MM.1S (cell line): ENCODE data around the gene LMO1.

Source experiments
- DNase-seq: peaks from one replicate; pipeline ENCODE4 v3.0.0-alpha.2; 2015
- H2AFZ ChIP-seq: fragments of 300-600 bp; sonication (generic); 2 replicates; pipeline ENCODE4 v1.6.0; 2016; ENCODE audit warnings: antibody characterized with exemption, low read length
- H3F3A ChIP-seq: fragments of 300-600 bp; sonication (generic); 2 replicates; pipeline ENCODE4 v1.6.1; 2016; ENCODE audit warnings: mild to moderate bottlenecking, antibody characterized with exemption, low read length, moderate library complexity, mixed read lengths; ENCODE audit not compliant: insufficient read depth
- H3K27ac ChIP-seq: fragments of 300-600 bp; sonication (generic); 2 replicates; pipeline ENCODE4 v1.5.1; 2016; ENCODE audit warnings: mild to moderate bottlenecking, low read length
- H3K27me3 ChIP-seq: fragments of 300-600 bp; sonication (generic); replicated peaks from 2 replicates; pipeline ENCODE4 v1.6.0; 2016; ENCODE audit warnings: low read length; ENCODE audit not compliant: insufficient read depth
- H3K36me3 ChIP-seq: fragments of 300-600 bp; sonication (generic); replicated peaks from 2 replicates; pipeline ENCODE4 v1.6.1; 2016; ENCODE audit warnings: mild to moderate bottlenecking, low read length, mixed read lengths; ENCODE audit not compliant: insufficient read depth
- H3K4me1 ChIP-seq: fragments of 300-600 bp; sonication (generic); 2 replicates; pipeline ENCODE4 v1.6.1; 2016; ENCODE audit warnings: low read length, mixed read lengths
- H3K4me2 ChIP-seq: fragments of 300-600 bp; sonication (generic); 2 replicates; pipeline ENCODE4 v1.6.0; 2016; ENCODE audit warnings: low read depth, low read length
- H3K4me3 ChIP-seq: fragments of 300-600 bp; sonication (generic); 2 replicates; pipeline ENCODE4 v1.5.1; 2016; ENCODE audit warnings: low read length, mixed read lengths
- H3K79me2 ChIP-seq: fragments of 300-600 bp; sonication (generic); 2 replicates; pipeline ENCODE4 v1.6.1; 2016; ENCODE audit warnings: mixed run types, low read length, mixed read lengths
- H3K9ac ChIP-seq: fragments of 300-600 bp; sonication (generic); 2 replicates; pipeline ENCODE4 v1.6.1; 2016; ENCODE audit warnings: low read length, mixed read lengths
- H3K9me2 ChIP-seq: fragments of 300-600 bp; sonication (generic); replicated peaks from 2 replicates; pipeline ENCODE4 v1.6.1; 2016; ENCODE audit warnings: mild to moderate bottlenecking, low read length, mixed read lengths; ENCODE audit not compliant: insufficient read depth
- H3K9me3 ChIP-seq: fragments of 300-600 bp; sonication (generic); replicated peaks from 2 replicates; pipeline ENCODE4 v1.6.1; 2016; ENCODE audit warnings: mild to moderate bottlenecking, low read length, mixed read lengths; ENCODE audit not compliant: insufficient read depth
- H4K20me1 ChIP-seq: fragments of 300-600 bp; sonication (generic); 2 replicates; pipeline ENCODE4 v1.6.1; 2016; ENCODE audit warnings: mild to moderate bottlenecking, low read length, moderate library complexity, mixed read lengths; ENCODE audit not compliant: insufficient read depth
- EZH2 ChIP-seq: fragments of 300-600 bp; sonication (generic); optimal IDR thresholded peaks from 2 replicates; pipeline ENCODE3; 2017; ENCODE audit warnings: low read depth, mild to moderate bottlenecking, antibody characterized with exemption, low read length, mixed read lengths
- EZH2phosphoT487 ChIP-seq: fragments of 300-600 bp; sonication (generic); IDR thresholded peaks from 2 replicates; pipeline ENCODE4 v1.6.1; 2018; ENCODE audit warnings: antibody characterized with exemption, low read length
- TF ChIP-seq, protein P1 (sequence below): fragments of 300-600 bp; sonication (generic); IDR thresholded peaks from 2 replicates; pipeline ENCODE4 v1.5.1; 2016; ENCODE audit warnings: antibody characterized with exemption, low read length, mixed read lengths

Gene LMO1

DNA sequence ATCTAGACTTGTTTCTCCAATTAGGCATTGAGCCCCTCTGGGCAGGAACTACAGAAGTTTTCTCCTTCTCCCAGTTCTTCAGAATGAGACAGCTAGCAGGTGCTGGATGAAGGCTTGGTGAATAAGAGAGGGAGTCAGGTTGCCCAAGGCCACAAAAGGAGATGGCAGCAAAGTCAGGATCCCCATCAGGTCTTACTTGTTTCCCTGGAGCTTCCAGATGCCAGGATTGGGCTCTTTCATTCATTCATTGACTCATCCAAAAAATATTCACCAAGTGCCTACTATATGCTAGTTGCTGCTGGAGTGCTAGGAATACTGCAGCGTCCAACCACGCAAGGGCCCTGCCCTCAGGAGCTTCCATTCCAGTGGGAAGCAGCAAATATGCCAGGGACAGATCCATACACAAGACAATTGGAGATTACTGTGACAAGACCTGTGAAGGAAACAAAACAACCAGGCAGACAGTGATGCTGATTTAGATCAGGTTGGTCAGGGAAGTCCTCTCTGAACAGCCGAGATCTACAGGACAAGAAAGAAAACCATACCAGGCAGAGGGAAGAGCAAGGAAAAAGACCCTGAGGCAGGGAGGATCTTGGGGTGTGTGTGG lies 24.6 kb upstream of the LMO1 start:
- Histone ChIP-seq H3K27me3 (no peaks in the 10 kb centered on the region), H3K9ac (no peak overlapping the region), H3K9me2 (no peaks in the 10 kb centered on the region), H3K27ac (no peak overlapping the region), H3K79me2 (no peaks in the 10 kb centered on the region), H3K4me2 (no peak overlapping the region), H4K20me1 (no peaks in the 10 kb centered on the region), H2AFZ (no peak overlapping the region), H3F3A (no peaks in the 10 kb centered on the region), H3K9me3 (no peaks in the 10 kb centered on the region), H3K36me3 (no peaks in the 10 kb centered on the region), H3K4me3 (no peak overlapping the region), H3K4me1 (no peaks in the 10 kb centered on the region)
- TF ChIP-seq EZH2phosphoT487 (no peak), EZH2 (no peak)
- DNase-seq = no peak

DNA sequence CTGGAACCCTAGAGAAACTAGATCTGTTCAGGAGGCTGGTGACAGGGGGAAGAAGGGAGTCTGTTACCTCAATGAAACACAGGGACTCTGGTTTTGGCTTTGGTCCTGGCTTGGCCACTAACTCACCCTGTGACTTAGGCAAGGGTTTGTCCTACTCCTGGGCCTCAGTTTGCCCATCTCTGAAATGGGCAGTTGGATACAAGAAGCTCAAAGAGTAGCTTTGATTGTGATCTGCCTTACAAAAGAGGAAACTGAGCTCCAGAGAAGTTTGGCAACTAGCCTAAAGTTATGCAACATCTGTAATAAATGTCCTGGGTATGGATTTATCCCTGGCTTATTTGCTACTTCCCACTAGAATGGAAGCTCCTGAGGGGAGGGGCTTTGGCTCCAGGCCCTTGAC lies 24.0 kb upstream of the LMO1 start:
- Histone ChIP-seq H3K9ac (no peak overlapping the region), H4K20me1 (no peaks in the 10 kb centered on the region), H3K27ac (no peak overlapping the region), H3K9me2 (no peaks in the 10 kb centered on the region), H3K4me3 (no peak overlapping the region), H3K27me3 (no peaks in the 10 kb centered on the region), H3F3A (no peaks in the 10 kb centered on the region), H3K4me2 (no peak overlapping the region), H3K4me1 (no peaks in the 10 kb centered on the region), H3K9me3 (no peaks in the 10 kb centered on the region), H3K36me3 (no peaks in the 10 kb centered on the region), H2AFZ (no peak overlapping the region), H3K79me2 (no peaks in the 10 kb centered on the region)
- TF ChIP-seq EZH2phosphoT487 (no peak), EZH2 (no peak)
- TF ChIP-seq, protein P1, sequence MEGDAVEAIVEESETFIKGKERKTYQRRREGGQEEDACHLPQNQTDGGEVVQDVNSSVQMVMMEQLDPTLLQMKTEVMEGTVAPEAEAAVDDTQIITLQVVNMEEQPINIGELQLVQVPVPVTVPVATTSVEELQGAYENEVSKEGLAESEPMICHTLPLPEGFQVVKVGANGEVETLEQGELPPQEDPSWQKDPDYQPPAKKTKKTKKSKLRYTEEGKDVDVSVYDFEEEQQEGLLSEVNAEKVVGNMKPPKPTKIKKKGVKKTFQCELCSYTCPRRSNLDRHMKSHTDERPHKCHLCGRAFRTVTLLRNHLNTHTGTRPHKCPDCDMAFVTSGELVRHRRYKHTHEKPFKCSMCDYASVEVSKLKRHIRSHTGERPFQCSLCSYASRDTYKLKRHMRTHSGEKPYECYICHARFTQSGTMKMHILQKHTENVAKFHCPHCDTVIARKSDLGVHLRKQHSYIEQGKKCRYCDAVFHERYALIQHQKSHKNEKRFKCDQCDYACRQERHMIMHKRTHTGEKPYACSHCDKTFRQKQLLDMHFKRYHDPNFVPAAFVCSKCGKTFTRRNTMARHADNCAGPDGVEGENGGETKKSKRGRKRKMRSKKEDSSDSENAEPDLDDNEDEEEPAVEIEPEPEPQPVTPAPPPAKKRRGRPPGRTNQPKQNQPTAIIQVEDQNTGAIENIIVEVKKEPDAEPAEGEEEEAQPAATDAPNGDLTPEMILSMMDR = no peak
- DNase-seq = no peak

DNA sequence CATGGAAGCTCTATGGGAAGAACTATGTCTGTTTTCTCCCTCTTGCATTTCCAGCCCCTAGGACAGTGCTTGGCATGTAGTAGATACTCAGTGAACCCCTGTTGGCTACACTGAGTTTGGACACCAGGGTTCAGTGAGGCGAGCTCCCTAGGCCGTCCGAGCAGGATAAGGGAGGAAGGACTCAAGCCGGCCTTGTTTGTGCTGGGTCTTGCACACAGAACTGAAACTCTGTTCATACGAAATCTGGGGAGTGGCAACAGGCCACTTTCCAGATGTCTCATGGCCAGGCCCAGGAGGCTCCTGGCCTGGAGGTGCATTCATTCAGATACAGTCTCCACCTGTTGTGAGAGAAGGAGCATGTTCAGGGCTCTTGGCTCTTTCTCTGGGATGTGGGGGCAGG lies 23.6 kb upstream of the LMO1 start:
- Histone ChIP-seq H2AFZ (no peak overlapping the region), H3K4me1 (no peaks in the 10 kb centered on the region), H3K4me3 (no peak overlapping the region), H3K79me2 (no peaks in the 10 kb centered on the region), H3K27ac (no peak overlapping the region), H3K36me3 (no peaks in the 10 kb centered on the region), H3K9ac (no peak overlapping the region), H3K9me3 (no peaks in the 10 kb centered on the region), H3F3A (no peaks in the 10 kb centered on the region), H3K9me2 (no peaks in the 10 kb centered on the region), H4K20me1 (no peaks in the 10 kb centered on the region), H3K4me2 (no peak overlapping the region), H3K27me3 (no peaks in the 10 kb centered on the region)
- DNase-seq = no peak
- TF ChIP-seq, protein P1 = no peak
- TF ChIP-seq EZH2phosphoT487 = no peak
- no peak for TF ChIP-seq EZH2

DNA sequence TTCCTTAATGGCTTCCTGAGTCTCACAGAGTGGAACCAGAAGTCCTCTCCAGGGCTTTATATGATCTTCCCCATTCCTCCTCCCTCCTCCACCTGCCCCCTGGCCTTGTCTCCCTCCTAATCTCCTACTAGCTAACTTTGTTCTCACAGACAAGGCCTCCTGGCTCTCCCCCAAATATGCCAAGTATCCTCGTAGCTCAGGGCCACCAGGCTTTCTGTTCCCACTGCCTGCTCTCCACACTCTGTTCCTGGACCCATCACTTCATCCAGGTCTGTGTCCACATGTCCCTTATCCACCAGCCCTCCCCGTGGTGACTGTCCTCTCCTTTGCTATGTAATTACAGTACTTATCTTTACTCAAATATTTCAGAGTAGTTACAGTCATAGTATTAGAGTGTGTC lies 23.2 kb upstream of the LMO1 start:
- no peaks in the 10 kb centered on the region for H3K9me2 ChIP-seq
- TF ChIP-seq EZH2phosphoT487 (no peak), EZH2 (no peak)
- TF ChIP-seq, protein P1 = no peak
- H2AFZ ChIP-seq = no peak overlapping the region
- no peak overlapping the region for H3K27ac ChIP-seq
- H3K27me3 ChIP-seq = no peaks in the 10 kb centered on the region
- H3K4me1 ChIP-seq = no peaks in the 10 kb centered on the region
- H4K20me1 ChIP-seq = no peaks in the 10 kb centered on the region
- no peak overlapping the region for H3K9ac ChIP-seq
- no peaks in the 10 kb centered on the region for H3K79me2 ChIP-seq
- no peak overlapping the region for H3K4me3 ChIP-seq
- H3F3A ChIP-seq = no peaks in the 10 kb centered on the region
- H3K4me2 ChIP-seq = no peak overlapping the region
- no peaks in the 10 kb centered on the region for H3K36me3 ChIP-seq
- no peaks in the 10 kb centered on the region for H3K9me3 ChIP-seq
- DNase-seq = no peak
